ENCODE results near the gene CDK13. TPM values are rescaled to one million over a fixed set of nuclear protein-coding genes. Genes with fewer than 3 reads are reported as not detected.

CDK13 gene
- total RNA-seq, 1 donor from 2014 or later, result 78.1 TPM

GRCh38 chr7:39950473-39951225, 593 bp downstream of the CDK13 start:
- DNase-seq, result peak; percentile 58

- peak; percentile 73 for DNase-seq
These were observed 1.5 kb downstream of the CDK13 start for GRCh38 chr7:39951226-39952194.

GRCh38 chr7:39952374-39952773, 2.3 kb downstream of the CDK13 start:
- DNase-seq, result no peak

GRCh38 chr7:39952803-39953202, 2.7 kb downstream of the CDK13 start:
- no peak for DNase-seq

GRCh38 chr7:39954694-39955093, 4.6 kb downstream of the CDK13 start:
- no peak for DNase-seq

- DNase-seq, result no peak
These were observed 8.0 kb downstream of the CDK13 start for GRCh38 chr7:39958038-39958437.

- DNase-seq, result no peak
These were observed 17.5 kb downstream of the CDK13 start for GRCh38 chr7:39967406-39968161.

GRCh38 chr7:39969431-39969830, 19.4 kb downstream of the CDK13 start:
- no peak for DNase-seq

- DNase-seq, result no peak
These were observed 21.9 kb downstream of the CDK13 start for GRCh38 chr7:39971924-39972323.

GRCh38 chr7:39973801-39974200, 23.7 kb downstream of the CDK13 start:
- no peak for DNase-seq

GRCh38 chr7:39978230-39978934, 28.3 kb downstream of the CDK13 start:
- no peak for DNase-seq

- no peak for DNase-seq
These were observed 29.5 kb downstream of the CDK13 start for GRCh38 chr7:39979406-39980073.

GRCh38 chr7:39985398-39985918, 35.4 kb downstream of the CDK13 start:
- no peak for DNase-seq

- DNase-seq, result no peak
These were observed 37.7 kb downstream of the CDK13 start for GRCh38 chr7:39987641-39988347.

- DNase-seq, result no peak
These were observed 50.8 kb downstream of the CDK13 start for GRCh38 chr7:40000734-40001315.

GRCh38 chr7:40001649-40002048, 51.6 kb downstream of the CDK13 start:
- DNase-seq, result no peak

- DNase-seq, result no peak
These were observed 53.5 kb downstream of the CDK13 start for GRCh38 chr7:40003597-40003996.

GRCh38 chr7:40008223-40008815, 58.3 kb downstream of the CDK13 start:
- peak; percentile 21 for DNase-seq

GRCh38 chr7:40009301-40009700, 59.2 kb downstream of the CDK13 start:
- DNase-seq, result no peak

GRCh38 chr7:40014376-40014775, 64.3 kb downstream of the CDK13 start:
- no peak for DNase-seq
